Ishikawa (cell line): ENCODE measurements around the gene DPP8.

Experiments
- RAD21 ChIP-seq: IDR thresholded peaks from 2 replicates; pipeline ENCODE4 v1.6.1; 2012; ENCODE audit warnings: low read depth
- YY1 ChIP-seq: IDR thresholded peaks from 2 replicates; pipeline ENCODE4 v1.6.1; 2012; ENCODE audit warnings: low read depth

- TF ChIP-seq YY1: no peak
- TF ChIP-seq RAD21: no peak
These were observed 66.9 kb downstream of the DPP8 start for GRCh38 chr15:65450556-65450955.
